Fibroblast of pulmonary artery (primary cell): Measurements from ENCODE around the gene TPBGL.
"Not testable (repeated sequence)": the region's sequence is repeated elsewhere in the genome, so short reads cannot be mapped to it uniquely, and the experiment has no call there.

Source experiments
- DNase-seq: peaks from one replicate; pipeline ENCODE4 v3.0.0-alpha.2; 2010; ENCODE audit warnings: low read depth
- H3K4me3 ChIP-seq: replicated peaks from 2 replicates; pipeline ENCODE4 v1.5.1; 2011; ENCODE audit warnings: low read depth, mild to moderate bottlenecking, control low read depth, low read length, moderate library complexity
- TF ChIP-seq, protein P1 (sequence below): IDR thresholded peaks from 2 replicates; pipeline ENCODE4 v1.5.1; 2011; ENCODE audit warnings: mild to moderate bottlenecking, control low read depth, low read length, inconsistent platforms; ENCODE audit errors: missing control alignments

TPBGL gene

DNA sequence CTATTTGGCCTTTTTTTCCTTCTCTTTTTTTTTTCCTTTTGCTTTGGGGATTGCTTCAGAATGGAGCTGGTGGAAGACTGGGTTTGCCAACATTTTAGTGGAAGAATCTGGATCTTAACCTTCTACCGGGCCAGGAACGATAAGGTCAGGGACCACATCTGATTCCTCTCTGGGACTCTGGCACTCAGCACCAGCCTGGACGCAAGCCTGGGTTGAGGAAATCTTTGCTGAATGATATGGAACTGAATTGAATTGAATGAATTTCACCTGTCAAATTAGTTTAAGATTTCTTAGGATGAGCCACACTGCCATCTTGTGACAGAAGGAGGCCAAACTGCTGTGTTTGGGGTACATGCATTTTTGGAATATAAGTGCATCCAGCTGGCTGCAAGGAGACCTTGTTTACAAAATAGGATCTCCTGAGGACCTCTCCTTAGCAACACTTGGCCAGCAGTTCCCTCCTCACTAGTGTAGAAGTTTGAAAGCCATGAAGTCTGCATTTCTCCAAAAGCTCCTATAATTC lies 30.4 kb downstream of the TPBGL start:
- TF ChIP-seq, protein P1, sequence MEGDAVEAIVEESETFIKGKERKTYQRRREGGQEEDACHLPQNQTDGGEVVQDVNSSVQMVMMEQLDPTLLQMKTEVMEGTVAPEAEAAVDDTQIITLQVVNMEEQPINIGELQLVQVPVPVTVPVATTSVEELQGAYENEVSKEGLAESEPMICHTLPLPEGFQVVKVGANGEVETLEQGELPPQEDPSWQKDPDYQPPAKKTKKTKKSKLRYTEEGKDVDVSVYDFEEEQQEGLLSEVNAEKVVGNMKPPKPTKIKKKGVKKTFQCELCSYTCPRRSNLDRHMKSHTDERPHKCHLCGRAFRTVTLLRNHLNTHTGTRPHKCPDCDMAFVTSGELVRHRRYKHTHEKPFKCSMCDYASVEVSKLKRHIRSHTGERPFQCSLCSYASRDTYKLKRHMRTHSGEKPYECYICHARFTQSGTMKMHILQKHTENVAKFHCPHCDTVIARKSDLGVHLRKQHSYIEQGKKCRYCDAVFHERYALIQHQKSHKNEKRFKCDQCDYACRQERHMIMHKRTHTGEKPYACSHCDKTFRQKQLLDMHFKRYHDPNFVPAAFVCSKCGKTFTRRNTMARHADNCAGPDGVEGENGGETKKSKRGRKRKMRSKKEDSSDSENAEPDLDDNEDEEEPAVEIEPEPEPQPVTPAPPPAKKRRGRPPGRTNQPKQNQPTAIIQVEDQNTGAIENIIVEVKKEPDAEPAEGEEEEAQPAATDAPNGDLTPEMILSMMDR, result peak; percentile 48
- peak; percentile 32 for DNase-seq

DNA sequence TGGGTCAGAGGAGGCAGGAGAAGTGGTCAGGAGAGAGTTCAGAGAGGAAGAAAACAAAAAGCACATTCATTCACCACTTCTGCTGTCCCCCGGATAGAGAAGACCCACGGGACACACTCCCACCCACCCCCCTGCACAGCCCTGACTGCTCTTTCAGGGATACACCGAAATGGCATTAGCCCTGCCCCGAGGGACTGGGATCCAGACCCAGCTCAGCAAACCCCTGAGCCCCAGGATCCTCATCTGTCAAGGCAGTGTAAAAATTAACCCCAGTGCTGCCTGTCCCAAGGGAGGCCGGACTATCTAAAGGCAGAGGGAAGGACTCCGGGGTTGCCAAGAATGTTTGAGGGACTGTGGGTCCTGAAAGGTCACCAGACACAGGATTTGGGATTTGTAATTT lies 31.2 kb downstream of the TPBGL start:
- no peak for DNase-seq
- TF ChIP-seq, protein P1, result no peak
- H3K4me3 ChIP-seq, result no peak overlapping the region

More for the DNA sequence above, 30.4 kb downstream of the TPBGL start:
- no peak overlapping the region for H3K4me3 ChIP-seq

DNA sequence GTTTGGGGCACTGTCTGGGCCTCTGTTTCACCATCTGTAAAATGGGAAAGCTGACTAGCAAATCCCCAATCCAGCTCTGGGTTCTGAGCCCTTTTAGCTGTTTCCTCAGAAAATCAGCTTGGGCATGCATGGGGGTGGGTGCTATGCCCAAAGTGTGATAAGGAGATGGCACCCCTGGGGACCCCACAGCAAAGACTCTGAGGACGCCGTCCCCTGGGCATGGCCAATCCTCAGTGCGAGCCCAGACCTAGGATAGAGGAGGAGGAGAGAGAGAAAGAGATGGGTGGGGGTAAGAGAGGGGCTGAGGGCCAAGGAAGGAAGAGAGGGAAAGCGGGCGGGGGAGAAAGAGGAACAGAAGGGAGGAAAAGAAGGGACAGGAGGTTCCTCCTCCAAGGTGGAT lies 31.8 kb downstream of the TPBGL start:
- TF ChIP-seq, protein P1, result no peak
- no peak for DNase-seq
- no peak overlapping the region for H3K4me3 ChIP-seq

DNA sequence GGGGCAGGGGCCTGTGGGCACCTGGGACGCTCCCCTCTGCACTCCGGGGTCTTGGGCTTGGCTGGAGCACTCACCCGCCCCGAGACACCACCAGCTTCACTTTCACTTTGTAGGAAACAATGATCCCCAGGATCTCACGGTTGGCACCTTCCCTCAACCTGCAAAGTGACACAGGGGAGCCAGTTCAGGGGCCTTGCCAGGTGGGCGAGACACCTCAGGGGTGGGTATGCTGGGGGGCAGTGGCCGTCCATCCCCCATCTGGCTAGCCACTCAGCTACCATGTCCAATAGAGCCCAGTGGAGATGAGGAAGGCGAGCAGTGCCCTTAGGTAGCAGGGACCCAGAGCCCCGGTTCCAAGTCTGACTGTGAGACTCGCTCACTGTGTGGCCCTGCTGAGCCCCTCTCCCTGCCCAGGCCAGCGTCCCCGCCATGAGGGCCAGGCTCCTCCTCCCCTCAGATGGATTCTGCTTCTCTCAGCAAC lies 32.3 kb downstream of the TPBGL start:
- no peak for DNase-seq
- TF ChIP-seq, protein P1, result no peak

DNA sequence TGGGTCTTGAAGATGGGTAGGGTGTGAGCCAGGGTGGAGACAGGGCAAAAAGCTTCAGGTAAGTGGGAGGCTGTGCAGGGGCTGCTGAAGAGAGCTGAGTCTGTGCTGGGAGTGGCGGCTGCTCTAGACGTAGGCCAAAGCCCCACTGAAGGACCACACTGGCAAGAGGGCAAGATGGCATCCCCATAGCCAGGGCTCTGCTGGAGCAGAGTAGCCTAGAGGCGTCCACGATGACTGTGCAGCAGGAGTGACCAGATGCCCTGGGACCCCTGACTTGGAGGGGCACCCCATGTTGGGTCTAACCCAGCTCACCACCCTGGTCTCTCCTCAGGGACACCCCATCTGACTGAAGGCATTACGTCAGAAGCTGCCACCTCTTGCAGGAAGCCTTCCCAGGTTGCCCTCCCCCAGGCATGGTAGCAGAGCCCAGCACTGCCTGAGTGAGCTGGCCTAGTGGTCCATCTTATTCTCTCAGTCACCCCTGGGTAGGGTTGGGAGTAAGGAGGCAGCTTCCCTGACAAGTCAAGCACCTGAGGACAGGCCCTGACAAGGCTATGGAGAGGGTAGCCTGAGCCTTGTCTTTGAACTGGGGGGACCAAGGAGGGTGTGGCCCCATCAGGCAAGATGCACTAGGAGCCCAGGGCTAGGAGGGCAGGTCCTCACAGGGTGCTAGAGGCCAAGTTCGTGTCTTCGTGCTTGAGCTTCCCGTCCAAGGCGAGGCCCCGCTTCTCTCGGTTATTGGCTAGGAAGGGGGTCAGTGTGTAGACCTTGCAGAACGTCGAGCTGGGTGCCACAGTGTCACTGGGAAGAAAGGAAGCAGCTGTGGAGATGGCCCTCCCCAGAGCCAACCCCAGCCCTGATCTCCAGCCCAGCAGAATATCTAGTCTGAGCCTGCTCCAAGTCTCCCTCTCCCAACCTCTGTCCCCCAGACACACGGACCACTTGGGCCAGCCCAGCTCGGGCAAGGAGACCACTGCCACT lies 33.1 kb downstream of the TPBGL start:
- no peak overlapping the region for H3K4me3 ChIP-seq
- TF ChIP-seq, protein P1, result no peak
- no peak for DNase-seq

More for the DNA sequence above, 32.3 kb downstream of the TPBGL start:
- no peak overlapping the region for H3K4me3 ChIP-seq

DNA sequence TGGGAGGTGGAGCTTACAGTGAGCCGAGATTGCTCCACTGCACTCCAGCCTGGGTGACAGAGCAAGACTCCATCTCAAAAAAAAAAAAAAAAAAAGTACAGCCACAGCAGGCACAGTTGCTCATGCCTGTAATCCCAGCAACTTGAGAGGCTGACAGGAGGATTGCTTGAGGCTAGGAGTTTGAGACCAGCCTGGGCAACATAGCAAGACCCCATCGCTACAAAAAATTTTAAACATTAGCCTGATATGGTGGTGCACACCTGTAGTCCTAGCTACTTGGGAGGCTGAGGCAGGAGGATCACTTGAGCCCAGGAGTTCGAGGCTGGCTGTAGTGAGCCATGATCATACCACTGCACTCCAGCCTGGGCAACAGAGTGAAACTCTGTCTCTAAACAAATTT lies 34.1 kb downstream of the TPBGL start:
- DNase-seq, H3K4me3 ChIP-seq: not testable (repeated sequence)

DNA sequence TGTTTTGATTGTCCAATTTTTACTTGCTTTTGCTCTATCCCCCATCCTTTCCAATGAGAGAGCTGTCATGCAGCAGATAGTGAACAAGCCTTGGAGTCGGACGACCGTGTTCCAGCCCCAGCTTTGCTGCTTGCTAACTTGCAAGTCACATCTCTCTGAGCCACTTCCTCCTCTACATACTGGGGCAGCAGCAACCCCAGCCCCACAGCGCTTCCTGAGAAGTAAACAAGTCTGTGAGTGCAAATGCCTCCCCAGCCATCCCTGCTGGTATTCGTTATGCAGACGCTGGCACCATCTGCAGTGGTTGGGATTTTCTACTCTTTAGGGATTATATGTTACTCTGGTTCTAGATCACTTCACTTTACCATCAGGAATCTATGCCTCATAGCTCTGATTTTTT lies 35.0 kb downstream of the TPBGL start:
- no peak overlapping the region for H3K4me3 ChIP-seq
- TF ChIP-seq, protein P1, result no peak
- DNase-seq, result no peak
